ENCODE results near the gene TFEB.

DNA sequence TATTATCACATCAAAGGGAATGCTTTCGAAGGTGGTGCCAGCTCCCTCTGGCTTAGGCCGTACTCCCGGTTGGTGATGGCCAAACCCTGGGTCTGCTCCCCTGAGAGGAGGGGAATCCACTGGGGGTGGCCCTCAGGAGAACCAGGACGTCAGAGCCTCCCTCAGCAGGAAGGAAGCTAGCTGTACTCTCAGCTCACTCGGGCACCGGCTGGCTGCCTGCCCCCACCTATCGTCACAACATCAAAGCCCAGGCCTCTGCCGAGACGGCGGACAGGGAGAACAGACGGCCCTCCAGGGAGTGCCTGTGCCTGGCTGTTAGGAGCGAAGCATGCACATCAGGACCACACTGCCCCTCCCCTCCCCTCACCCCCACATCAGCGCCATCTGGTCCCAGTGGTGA is 20.9 kb upstream of the TFEB start:
- TF ChIP-seq, protein P1, sequence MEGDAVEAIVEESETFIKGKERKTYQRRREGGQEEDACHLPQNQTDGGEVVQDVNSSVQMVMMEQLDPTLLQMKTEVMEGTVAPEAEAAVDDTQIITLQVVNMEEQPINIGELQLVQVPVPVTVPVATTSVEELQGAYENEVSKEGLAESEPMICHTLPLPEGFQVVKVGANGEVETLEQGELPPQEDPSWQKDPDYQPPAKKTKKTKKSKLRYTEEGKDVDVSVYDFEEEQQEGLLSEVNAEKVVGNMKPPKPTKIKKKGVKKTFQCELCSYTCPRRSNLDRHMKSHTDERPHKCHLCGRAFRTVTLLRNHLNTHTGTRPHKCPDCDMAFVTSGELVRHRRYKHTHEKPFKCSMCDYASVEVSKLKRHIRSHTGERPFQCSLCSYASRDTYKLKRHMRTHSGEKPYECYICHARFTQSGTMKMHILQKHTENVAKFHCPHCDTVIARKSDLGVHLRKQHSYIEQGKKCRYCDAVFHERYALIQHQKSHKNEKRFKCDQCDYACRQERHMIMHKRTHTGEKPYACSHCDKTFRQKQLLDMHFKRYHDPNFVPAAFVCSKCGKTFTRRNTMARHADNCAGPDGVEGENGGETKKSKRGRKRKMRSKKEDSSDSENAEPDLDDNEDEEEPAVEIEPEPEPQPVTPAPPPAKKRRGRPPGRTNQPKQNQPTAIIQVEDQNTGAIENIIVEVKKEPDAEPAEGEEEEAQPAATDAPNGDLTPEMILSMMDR (IDR thresholded peaks at IDR 0.05), result no peak
- TF ChIP-seq POLR2AphosphoS5 (IDR thresholded peaks at IDR 0.05) (no peak), POLR2A (IDR thresholded peaks at IDR 0.05) (no peak)
